ENCODE measurements around the gene PLPP3.

PLPP3 gene

DNA sequence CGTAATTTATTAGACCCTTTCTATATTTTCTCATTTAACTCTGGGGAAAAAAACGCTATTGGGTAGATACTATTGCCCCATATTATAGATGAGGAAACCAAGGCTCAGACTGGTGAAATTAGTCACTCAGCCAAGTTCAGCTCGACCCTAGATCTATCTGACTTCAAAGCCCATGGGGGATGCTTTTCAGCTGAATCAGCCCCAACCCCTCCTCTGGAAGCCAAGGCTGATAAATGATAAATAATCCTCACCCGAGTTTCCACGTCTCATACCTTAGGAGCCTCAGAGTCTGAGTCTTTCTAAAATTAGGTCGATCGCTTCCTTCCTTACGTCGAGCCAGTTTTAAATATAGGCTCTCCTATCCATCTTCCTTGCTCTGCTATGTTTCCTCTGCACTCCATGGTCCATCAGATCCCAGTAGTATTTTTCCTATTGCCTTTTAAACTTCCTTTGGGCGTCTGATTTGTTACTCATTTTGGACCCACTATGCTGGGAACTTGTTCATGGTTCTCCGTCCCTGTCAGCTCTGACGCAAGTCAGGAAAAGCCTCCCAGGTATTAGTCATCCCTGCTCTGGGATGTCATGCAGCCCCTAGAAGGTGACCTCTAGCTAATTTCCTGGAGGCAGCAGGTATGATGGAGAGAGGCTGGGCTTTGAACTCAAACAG, 122.8 kb downstream of the PLPP3 start:
- DNase-seq (ENCODE audit: low read depth): peak; percentile 83
- TF ChIP-seq, protein P1, sequence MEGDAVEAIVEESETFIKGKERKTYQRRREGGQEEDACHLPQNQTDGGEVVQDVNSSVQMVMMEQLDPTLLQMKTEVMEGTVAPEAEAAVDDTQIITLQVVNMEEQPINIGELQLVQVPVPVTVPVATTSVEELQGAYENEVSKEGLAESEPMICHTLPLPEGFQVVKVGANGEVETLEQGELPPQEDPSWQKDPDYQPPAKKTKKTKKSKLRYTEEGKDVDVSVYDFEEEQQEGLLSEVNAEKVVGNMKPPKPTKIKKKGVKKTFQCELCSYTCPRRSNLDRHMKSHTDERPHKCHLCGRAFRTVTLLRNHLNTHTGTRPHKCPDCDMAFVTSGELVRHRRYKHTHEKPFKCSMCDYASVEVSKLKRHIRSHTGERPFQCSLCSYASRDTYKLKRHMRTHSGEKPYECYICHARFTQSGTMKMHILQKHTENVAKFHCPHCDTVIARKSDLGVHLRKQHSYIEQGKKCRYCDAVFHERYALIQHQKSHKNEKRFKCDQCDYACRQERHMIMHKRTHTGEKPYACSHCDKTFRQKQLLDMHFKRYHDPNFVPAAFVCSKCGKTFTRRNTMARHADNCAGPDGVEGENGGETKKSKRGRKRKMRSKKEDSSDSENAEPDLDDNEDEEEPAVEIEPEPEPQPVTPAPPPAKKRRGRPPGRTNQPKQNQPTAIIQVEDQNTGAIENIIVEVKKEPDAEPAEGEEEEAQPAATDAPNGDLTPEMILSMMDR (IDR thresholded peaks at IDR 0.05; ENCODE audit: insufficient read depth, low read depth, low read length, missing control alignments): no peak
- H3K4me3 ChIP-seq (ENCODE audit: low read length): no peak overlapping the region

DNA sequence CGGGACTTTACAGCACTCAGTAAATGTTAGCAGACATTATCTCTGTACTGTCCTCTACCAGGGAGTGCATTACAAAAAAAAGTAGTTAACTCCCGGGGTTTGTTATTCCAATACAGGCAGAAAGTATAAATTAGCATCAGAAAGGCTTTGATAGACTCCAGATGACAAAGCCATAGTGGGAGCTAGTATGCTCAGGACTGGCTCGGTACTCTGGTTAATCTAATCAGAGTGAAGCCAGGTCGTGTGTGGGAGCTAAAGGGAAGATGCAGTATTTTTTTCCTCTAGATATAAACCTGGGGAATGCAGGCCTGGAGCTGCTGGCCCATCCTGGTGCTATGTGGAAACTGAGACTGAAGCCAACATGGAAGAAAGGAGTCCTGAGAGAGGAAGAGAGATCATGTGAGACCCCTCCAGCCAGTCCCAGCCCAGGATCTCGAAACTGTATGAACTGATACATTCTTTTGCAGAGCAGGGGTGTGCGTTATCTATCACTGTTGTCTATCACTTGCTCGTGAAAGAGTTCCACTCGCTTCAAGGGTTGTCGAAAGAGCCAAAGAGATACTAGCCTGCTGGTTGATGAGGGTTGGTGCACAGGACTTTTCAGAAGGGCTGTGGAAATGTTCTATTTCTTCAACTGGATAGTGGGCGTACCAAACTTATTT, 125.8 kb downstream of the PLPP3 start:
- TF ChIP-seq, protein P1 (IDR thresholded peaks at IDR 0.05; ENCODE audit: insufficient read depth, low read depth, low read length, missing control alignments): no peak
- no peak overlapping the region for H3K4me3 ChIP-seq (ENCODE audit: low read length)
- DNase-seq (ENCODE audit: low read depth): no peak

DNA sequence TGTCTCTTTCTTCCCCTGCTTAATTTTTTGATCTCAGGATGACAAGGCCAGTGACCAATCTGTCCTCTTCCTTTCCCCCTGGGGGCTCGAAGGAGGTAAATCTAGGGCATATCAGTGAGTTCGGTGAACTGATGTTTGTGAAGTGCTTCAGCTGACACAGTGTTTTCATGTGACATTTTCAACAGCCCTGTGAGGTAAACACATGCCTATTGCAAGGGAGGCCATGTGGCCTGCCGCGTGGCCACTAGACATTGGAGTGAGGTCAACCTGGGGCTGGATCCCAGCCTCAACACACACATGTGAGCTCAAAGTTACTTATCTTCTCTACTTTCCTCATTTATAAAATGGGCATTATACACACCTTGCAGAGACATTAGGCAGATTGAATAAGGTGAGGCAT, 126.3 kb downstream of the PLPP3 start:
- no peak for DNase-seq (ENCODE audit: low read depth)
- no peak overlapping the region for H3K4me3 ChIP-seq (ENCODE audit: low read length)
- TF ChIP-seq, protein P1 (IDR thresholded peaks at IDR 0.05; ENCODE audit: insufficient read depth, low read depth, low read length, missing control alignments): no peak

DNA sequence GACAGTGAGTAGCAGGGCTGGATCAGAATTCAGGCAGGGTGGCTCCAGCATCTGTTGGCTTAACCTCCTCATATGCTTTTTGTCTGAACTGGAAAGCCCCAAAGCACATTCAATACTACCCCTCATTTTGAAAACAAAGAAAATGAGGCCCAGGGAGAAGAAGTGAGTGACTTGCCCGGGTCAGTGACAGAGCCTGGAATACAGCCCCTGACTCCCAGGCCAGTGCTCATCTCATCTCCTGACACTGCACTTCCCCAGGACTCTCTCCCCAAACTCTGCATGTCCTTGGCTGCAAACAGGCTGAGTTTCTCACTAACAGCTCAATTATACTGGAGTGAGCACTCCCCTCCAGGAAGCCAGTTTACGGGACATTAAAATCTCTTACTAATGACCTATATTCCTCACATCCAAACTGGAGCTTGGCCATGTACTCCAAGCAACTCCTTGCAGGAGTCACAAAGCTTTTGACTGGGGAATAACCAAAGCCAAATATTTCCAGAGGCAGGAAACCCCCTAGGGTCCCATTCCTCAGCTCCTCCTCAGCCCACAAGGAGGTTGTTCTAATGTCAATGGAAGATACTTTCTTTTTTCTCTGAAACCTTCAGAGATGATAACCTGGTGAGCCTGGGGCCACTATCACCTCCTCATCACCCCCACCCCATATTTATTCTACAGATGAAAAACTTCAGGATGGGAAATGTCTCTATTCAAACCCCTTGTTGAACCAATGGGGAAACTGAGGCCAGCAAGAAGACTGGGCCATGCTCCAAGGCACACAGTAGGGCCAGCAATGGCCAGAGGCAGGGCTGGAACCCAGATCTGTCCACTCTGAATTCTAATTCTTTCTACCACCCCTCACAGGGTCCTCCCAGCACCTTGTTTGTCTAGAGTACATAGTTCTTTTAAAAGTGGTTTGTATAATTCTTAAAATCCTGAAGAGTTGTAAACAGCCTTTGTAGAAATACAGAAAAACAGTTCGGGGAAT, 127.0 kb downstream of the PLPP3 start:
- DNase-seq (ENCODE audit: low read depth): no peak
- TF ChIP-seq, protein P1 (IDR thresholded peaks at IDR 0.05; ENCODE audit: insufficient read depth, low read depth, low read length, missing control alignments): no peak
- H3K4me3 ChIP-seq (ENCODE audit: low read length): no peak overlapping the region

DNA sequence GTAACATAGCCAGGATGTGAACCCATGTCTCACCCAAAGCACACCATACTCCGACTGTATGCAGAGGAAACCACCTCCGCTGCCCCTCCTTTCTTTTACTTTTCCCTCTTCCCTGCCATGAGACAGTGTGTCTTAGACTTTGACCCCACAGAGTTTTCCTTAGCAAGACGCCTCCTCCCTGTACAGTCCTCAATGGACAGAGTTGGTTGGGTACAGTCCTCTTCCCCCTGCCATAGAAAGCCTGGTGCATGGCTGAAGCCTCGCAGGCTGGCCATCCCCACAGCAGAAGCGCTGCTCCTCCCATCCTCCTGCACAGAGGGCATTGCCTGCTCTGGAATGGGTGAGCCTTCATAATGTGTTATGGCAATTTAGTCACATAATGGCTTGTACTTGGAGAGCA, 127.9 kb downstream of the PLPP3 start:
- no peak overlapping the region for H3K4me3 ChIP-seq (ENCODE audit: low read length)
- no peak for DNase-seq (ENCODE audit: low read depth)
- TF ChIP-seq, protein P1 (IDR thresholded peaks at IDR 0.05; ENCODE audit: insufficient read depth, low read depth, low read length, missing control alignments): no peak

DNA sequence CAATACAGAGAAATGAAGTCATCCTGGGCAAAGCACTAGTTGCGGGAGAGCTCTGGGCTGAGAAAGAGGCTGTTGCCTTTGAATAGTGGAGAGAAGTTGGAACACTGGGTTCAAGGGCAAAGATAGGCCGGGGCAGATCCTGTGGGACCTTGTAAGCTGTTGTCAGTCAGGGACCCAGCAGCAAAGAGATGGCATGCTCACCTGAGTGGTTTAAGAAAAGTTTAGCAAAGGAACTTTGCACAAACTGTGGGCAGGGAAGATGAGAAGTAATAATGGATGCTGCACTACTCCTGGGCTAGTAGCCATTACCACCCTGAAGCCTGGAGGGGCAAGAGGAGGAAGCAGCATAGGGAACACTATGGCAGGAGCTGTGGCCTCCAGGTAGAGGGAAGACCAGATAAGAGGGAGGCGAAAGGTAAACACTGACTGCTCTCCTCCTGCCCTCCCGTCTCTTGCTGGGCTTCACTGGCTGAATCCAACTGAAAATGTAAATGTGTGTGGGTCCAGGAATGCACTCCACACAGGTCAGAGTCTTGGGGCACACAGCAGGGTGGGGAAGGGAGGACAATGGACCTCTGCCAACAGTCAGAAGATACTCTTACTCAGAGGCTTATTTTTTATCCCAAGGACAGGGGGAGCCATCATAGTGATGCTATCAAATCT, 129.2 kb downstream of the PLPP3 start:
- H3K4me3 ChIP-seq (ENCODE audit: low read length): no peak overlapping the region
- DNase-seq (ENCODE audit: low read depth): no peak
- TF ChIP-seq, protein P1 (IDR thresholded peaks at IDR 0.05; ENCODE audit: insufficient read depth, low read depth, low read length, missing control alignments): no peak

Data from epithelial cell of esophagus (primary cell).